GM06990 (cell line): ENCODE measurements around the gene GALNT18.

Experiments used
- DNase-seq: peaks from one replicate; pipeline ENCODE4 v3.0.0-alpha.2; 2011; ENCODE audit not compliant: insufficient read length; ENCODE audit errors: extremely low read depth
- H3K27me3 ChIP-seq: replicated peaks from 2 replicates; pipeline ENCODE4 v1.6.0; 2011; ENCODE audit warnings: low read length; ENCODE audit not compliant: control insufficient read depth, insufficient read depth
- H3K36me3 ChIP-seq: 2 replicates; pipeline ENCODE4 v1.5.1; 2011; ENCODE audit warnings: low read length; ENCODE audit not compliant: control insufficient read depth, insufficient read depth
- H3K4me3 ChIP-seq: replicated peaks from 2 replicates; pipeline ENCODE4 v1.5.1; 2011; ENCODE audit warnings: low read depth, mild to moderate bottlenecking, control low read depth, low read length
- CTCF ChIP-seq: IDR thresholded peaks from 2 replicates; pipeline ENCODE4 v1.5.1; 2011; ENCODE audit warnings: low read length, control low read depth, mild to moderate bottlenecking, inconsistent platforms; ENCODE audit not compliant: insufficient read depth, poor library complexity, severe bottlenecking

The GALNT18 gene

GRCh38 chr11:11272254-11272653 lies 349.6 kb downstream of the GALNT18 start:
- TF ChIP-seq CTCF = no peak
- Histone ChIP-seq H3K4me3 (no peak overlapping the region), H3K27me3 (no peaks in the 10 kb centered on the region), H3K36me3 (no peaks in the 10 kb centered on the region)
- DNase-seq = no peak

- Histone ChIP-seq H3K36me3 (no peaks in the 10 kb centered on the region), H3K4me3 (no peak overlapping the region), H3K27me3 (no peaks in the 10 kb centered on the region)
- no peak for DNase-seq
- TF ChIP-seq CTCF = no peak
These were observed 351.5 kb downstream of the GALNT18 start for GRCh38 chr11:11270236-11270775.

GRCh38 chr11:11268706-11269105 lies 353.1 kb downstream of the GALNT18 start:
- DNase-seq = no peak
- Histone ChIP-seq H3K4me3 (no peak overlapping the region), H3K27me3 (no peaks in the 10 kb centered on the region), H3K36me3 (no peaks in the 10 kb centered on the region)
- TF ChIP-seq CTCF = no peak

- DNase-seq = no peak
- Histone ChIP-seq H3K36me3 (no peaks in the 10 kb centered on the region), H3K4me3 (no peak overlapping the region), H3K27me3 (no peaks in the 10 kb centered on the region)
- no peak for TF ChIP-seq CTCF
These were observed 353.7 kb downstream of the GALNT18 start for GRCh38 chr11:11268119-11268518.

- no peaks in the 10 kb centered on the region for H3K36me3 ChIP-seq
- H3K27me3 ChIP-seq = no peaks in the 10 kb centered on the region
These were observed 354.5 kb downstream of the GALNT18 start for GRCh38 chr11:11267312-11267711.

More at GRCh38 chr11:11267312-11267711, 354.5 kb downstream of the GALNT18 start:
- H3K4me3 ChIP-seq = no peak overlapping the region
- DNase-seq = no peak
- no peak for TF ChIP-seq CTCF
